HepG2 (cell line): Measurements from ENCODE around the gene JPH4. TPM values are rescaled to one million over a fixed set of nuclear protein-coding genes. Genes with fewer than 3 reads are reported as not detected.

Source experiments
- BCLAF1 ChIP-seq: fragments of 450-650 bp; IDR thresholded peaks from 2 replicates; pipeline ENCODE4 v1.6.1; 2017; ENCODE audit warnings: mild to moderate bottlenecking
- CBX1 ChIP-seq: IDR thresholded peaks from one replicate; pipeline ENCODE4 v1.6.1; 2016; ENCODE audit warnings: antibody characterized with exemption, low read depth
- CEBPB ChIP-seq: IDR thresholded peaks from 2 replicates; pipeline ENCODE4 v1.6.1; 2011; ENCODE audit warnings: low read depth, low read length, improper control_type of control experiment, borderline replicate concordance
- EP300 ChIP-seq, 3 experiments: sonication (generic) in 1 of 3; formaldehyde crosslinking in 1 of 3; IDR thresholded peaks; 2 replicates each; pipeline versions ENCODE4 v1.5.1 to v1.6.1; 2011 to 2020; ENCODE audit warnings: low read depth in 2 of 3, low read length in 2 of 3, borderline replicate concordance in 1 of 3, improper control_type of control experiment in 1 of 3, mild to moderate bottlenecking in 1 of 3, missing genetic modification reagents in 1 of 3, moderate library complexity in 1 of 3
- MYPOP ChIP-seq: sonication (generic); formaldehyde crosslinking; IDR thresholded peaks from 2 replicates; pipeline ENCODE4 v1.8.1; 2023; ENCODE audit warnings: mild to moderate bottlenecking, moderate library complexity, missing genetic modification reagents
- NAIF1 ChIP-seq: sonication (generic); formaldehyde crosslinking; IDR thresholded peaks from 2 replicates; pipeline ENCODE4 v1.5.0; 2020; ENCODE audit warnings: mild to moderate bottlenecking, missing genetic modification reagents, borderline replicate concordance
- PAWR ChIP-seq: sonication (generic); formaldehyde crosslinking; IDR thresholded peaks from 2 replicates; pipeline ENCODE4 v1.4.0; 2020; ENCODE audit warnings: missing genetic modification reagents, mild to moderate bottlenecking, borderline replicate concordance
- SMAD1 ChIP-seq: sonication (generic); formaldehyde crosslinking; IDR thresholded peaks from 2 replicates; pipeline ENCODE4 v1.4.0; 2020; ENCODE audit warnings: missing genetic modification reagents, low read depth, mild to moderate bottlenecking, borderline replicate concordance
- SNRNP70 ChIP-seq: fragments of 200-400 bp; formaldehyde crosslinking; IDR thresholded peaks from 2 replicates; pipeline ENCODE4 v1.6.1; 2017; ENCODE audit warnings: mild to moderate bottlenecking, low read depth, low read length, moderate library complexity
- TGIF2 ChIP-seq: IDR thresholded peaks from 2 replicates; pipeline ENCODE4 v1.6.1; 2016; ENCODE audit warnings: control low read depth, missing compliant biosample characterization
- ZBTB21 ChIP-seq: sonication (generic); formaldehyde crosslinking; IDR thresholded peaks from 2 replicates; pipeline ENCODE4 v1.4.0; 2020; ENCODE audit warnings: missing genetic modification reagents
- polyA plus RNA-seq, 8 experiments: library from polyadenylated mRNA; depleted of rRNA in 3 of 8; stranded (reverse) in 7 of 8; unstranded in 1 of 8; fragments of >200 nt; fragmentation: Illumina TruSeq in 4 of 8; extraction: Trizol in 4 of 8; gene quantifications; 2 replicates each; pipeline versions ENCODE4 v1.2.1 to v1.2.3, GENCODE V29; 2011 to 2016; ENCODE audit warnings: low read depth in 4 of 8, missing spikeins in 1 of 8, mixed read lengths in 1 of 8; ENCODE audit not compliant: insufficient read depth in 1 of 8
- total RNA-seq, 5 experiments: library from RNA; depleted of rRNA; stranded (reverse); fragments of >200 nt; fragmentation: Illumina TruSeq; extraction: Trizol; gene quantifications; 2 replicates each; pipeline ENCODE4 v1.2.3, GENCODE V29; 2016; ENCODE audit warnings: low read depth in 1 of 5
- TF ChIP-seq, protein P1 (sequence below): IDR thresholded peaks from 2 replicates; pipeline ENCODE4 v1.6.1; 2016; ENCODE audit warnings: missing genetic modification reagents, missing compliant biosample characterization
- TF ChIP-seq, protein P2 (sequence below): sonication (generic); formaldehyde crosslinking; IDR thresholded peaks from 2 replicates; pipeline ENCODE4 v1.4.0; 2020; ENCODE audit warnings: missing genetic modification reagents, borderline replicate concordance
- TF ChIP-seq, protein P3 (sequence below): sonication (generic); formaldehyde crosslinking; IDR thresholded peaks from 2 replicates; pipeline ENCODE4 v1.4.0; 2020; ENCODE audit warnings: missing genetic modification reagents, borderline replicate concordance

Gene JPH4
- total and polyA plus RNA-seq, 2 of the 13 experiments (the other 11 are each of a cell fraction or from before 2014, with no cell fraction given), result 0.08 to 0.22 TPM

- TF ChIP-seq BCLAF1 (no peak), SNRNP70 (peak; percentile 81; the same call in 1 of the 2 replicates), TGIF2 (CRISPR knock-in tag) (0 out of 2 replicates have a peak, but pooled peaks have one; percentile 67), MYPOP (CRISPR knock-in tag) (0 out of 2 replicates have a peak, but pooled peaks have one; percentile 17), EP300 (IDR thresholded peaks at IDR 0.05; ENCODE audit: low read depth in 2 of 2, low read length in 2 of 2) (no peak), EP300 (CRISPR knock-in tag; IDR thresholded peaks at IDR 0.05; ENCODE audit: borderline replicate concordance) (0 out of 2 replicates have a peak, but pooled peaks have one; percentile 19), SMAD1 (CRISPR knock-in tag) (no peak), CBX1 (no peak), CEBPB (no peak), PAWR (no peak), NAIF1 (no peak), ZBTB21 (peak; percentile 70; the same call in 1 of the 2 replicates)
- TF ChIP-seq, protein P1, sequence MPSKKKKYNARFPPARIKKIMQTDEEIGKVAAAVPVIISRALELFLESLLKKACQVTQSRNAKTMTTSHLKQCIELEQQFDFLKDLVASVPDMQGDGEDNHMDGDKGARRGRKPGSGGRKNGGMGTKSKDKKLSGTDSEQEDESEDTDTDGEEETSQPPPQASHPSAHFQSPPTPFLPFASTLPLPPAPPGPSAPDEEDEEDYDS, result 0 out of 2 replicates have a peak, but pooled peaks have one; percentile 10
- TF ChIP-seq, protein P2, sequence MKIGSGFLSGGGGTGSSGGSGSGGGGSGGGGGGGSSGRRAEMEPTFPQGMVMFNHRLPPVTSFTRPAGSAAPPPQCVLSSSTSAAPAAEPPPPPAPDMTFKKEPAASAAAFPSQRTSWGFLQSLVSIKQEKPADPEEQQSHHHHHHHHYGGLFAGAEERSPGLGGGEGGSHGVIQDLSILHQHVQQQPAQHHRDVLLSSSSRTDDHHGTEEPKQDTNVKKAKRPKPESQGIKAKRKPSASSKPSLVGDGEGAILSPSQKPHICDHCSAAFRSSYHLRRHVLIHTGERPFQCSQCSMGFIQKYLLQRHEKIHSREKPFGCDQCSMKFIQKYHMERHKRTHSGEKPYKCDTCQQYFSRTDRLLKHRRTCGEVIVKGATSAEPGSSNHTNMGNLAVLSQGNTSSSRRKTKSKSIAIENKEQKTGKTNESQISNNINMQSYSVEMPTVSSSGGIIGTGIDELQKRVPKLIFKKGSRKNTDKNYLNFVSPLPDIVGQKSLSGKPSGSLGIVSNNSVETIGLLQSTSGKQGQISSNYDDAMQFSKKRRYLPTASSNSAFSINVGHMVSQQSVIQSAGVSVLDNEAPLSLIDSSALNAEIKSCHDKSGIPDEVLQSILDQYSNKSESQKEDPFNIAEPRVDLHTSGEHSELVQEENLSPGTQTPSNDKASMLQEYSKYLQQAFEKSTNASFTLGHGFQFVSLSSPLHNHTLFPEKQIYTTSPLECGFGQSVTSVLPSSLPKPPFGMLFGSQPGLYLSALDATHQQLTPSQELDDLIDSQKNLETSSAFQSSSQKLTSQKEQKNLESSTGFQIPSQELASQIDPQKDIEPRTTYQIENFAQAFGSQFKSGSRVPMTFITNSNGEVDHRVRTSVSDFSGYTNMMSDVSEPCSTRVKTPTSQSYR (CRISPR knock-in tag), result no peak
- TF ChIP-seq, protein P3, sequence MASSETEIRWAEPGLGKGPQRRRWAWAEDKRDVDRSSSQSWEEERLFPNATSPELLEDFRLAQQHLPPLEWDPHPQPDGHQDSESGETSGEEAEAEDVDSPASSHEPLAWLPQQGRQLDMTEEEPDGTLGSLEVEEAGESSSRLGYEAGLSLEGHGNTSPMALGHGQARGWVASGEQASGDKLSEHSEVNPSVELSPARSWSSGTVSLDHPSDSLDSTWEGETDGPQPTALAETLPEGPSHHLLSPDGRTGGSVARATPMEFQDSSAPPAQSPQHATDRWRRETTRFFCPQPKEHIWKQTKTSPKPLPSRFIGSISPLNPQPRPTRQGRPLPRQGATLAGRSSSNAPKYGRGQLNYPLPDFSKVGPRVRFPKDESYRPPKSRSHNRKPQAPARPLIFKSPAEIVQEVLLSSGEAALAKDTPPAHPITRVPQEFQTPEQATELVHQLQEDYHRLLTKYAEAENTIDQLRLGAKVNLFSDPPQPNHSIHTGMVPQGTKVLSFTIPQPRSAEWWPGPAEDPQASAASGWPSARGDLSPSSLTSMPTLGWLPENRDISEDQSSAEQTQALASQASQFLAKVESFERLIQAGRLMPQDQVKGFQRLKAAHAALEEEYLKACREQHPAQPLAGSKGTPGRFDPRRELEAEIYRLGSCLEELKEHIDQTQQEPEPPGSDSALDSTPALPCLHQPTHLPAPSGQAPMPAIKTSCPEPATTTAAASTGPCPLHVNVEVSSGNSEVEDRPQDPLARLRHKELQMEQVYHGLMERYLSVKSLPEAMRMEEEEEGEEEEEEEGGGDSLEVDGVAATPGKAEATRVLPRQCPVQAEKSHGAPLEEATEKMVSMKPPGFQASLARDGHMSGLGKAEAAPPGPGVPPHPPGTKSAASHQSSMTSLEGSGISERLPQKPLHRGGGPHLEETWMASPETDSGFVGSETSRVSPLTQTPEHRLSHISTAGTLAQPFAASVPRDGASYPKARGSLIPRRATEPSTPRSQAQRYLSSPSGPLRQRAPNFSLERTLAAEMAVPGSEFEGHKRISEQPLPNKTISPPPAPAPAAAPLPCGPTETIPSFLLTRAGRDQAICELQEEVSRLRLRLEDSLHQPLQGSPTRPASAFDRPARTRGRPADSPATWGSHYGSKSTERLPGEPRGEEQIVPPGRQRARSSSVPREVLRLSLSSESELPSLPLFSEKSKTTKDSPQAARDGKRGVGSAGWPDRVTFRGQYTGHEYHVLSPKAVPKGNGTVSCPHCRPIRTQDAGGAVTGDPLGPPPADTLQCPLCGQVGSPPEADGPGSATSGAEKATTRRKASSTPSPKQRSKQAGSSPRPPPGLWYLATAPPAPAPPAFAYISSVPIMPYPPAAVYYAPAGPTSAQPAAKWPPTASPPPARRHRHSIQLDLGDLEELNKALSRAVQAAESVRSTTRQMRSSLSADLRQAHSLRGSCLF (CRISPR knock-in tag), result peak; percentile 34; the same call in 1 of the 2 replicates
These were observed 4.5 kb upstream of the JPH4 start (continued) for GRCh38 chr14:23582906-23583760.
